GM12864 (cell line): ENCODE measurements around the gene ACAP2.
A peak's percentile ranks its signal among the peaks of the same experiment; 100 is the strongest.

ENCODE experiments used
- DNase-seq: peaks from one replicate; pipeline ENCODE4 v3.0.0-alpha.2; 2011; ENCODE audit warnings: low read depth
- H3K4me3 ChIP-seq: 2 replicates; pipeline ENCODE4 v1.5.1; 2011; ENCODE audit warnings: mild to moderate bottlenecking, low read depth, low read length, control low read depth
- TF ChIP-seq, protein P1 (sequence below): IDR thresholded peaks from 2 replicates; pipeline ENCODE4 v1.5.1; 2011; ENCODE audit warnings: low read depth, mild to moderate bottlenecking, moderate library complexity, low read length, control low read depth, inconsistent platforms; ENCODE audit errors: missing control alignments

The ACAP2 gene

DNA sequence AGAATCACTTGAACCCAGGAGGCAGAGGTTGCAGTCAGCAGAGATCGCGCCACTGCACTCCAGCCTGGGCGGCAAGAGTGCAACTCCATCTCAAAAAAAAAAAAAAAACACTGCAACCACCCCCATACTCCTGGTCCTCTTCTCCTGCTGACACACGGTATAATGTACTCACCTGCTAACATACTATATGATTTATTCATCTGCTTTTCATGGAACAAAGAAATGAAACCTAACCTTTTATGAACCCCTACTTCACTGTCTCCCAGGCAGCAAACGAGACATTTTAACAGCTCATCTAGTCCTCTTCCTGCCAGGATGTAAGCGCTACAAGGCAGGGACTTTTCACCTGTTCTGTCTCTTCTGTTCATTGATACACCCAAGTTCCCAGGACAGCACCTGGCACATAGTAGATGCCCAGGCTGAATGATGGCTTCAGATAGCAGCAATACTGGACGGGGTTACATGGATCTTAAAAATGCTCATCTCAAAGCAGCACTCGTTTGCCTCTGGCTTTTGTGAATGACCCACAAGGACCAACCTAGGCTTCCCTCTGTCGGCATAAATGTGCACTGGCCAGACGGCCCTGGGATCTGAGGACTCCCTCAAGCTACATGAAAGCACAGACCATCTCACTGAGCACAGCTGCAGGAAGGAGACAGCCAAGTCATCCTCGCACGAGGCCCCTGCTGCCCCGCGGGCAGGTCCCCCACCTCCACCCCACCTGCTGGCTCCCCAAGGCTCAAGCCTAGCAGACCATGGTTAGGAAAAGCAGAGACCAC is 192.2 kb downstream of the ACAP2 start:
- H3K4me3 ChIP-seq = no peak overlapping the region
- DNase-seq = no peak
- TF ChIP-seq, protein P1, sequence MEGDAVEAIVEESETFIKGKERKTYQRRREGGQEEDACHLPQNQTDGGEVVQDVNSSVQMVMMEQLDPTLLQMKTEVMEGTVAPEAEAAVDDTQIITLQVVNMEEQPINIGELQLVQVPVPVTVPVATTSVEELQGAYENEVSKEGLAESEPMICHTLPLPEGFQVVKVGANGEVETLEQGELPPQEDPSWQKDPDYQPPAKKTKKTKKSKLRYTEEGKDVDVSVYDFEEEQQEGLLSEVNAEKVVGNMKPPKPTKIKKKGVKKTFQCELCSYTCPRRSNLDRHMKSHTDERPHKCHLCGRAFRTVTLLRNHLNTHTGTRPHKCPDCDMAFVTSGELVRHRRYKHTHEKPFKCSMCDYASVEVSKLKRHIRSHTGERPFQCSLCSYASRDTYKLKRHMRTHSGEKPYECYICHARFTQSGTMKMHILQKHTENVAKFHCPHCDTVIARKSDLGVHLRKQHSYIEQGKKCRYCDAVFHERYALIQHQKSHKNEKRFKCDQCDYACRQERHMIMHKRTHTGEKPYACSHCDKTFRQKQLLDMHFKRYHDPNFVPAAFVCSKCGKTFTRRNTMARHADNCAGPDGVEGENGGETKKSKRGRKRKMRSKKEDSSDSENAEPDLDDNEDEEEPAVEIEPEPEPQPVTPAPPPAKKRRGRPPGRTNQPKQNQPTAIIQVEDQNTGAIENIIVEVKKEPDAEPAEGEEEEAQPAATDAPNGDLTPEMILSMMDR = peak; percentile 35

DNA sequence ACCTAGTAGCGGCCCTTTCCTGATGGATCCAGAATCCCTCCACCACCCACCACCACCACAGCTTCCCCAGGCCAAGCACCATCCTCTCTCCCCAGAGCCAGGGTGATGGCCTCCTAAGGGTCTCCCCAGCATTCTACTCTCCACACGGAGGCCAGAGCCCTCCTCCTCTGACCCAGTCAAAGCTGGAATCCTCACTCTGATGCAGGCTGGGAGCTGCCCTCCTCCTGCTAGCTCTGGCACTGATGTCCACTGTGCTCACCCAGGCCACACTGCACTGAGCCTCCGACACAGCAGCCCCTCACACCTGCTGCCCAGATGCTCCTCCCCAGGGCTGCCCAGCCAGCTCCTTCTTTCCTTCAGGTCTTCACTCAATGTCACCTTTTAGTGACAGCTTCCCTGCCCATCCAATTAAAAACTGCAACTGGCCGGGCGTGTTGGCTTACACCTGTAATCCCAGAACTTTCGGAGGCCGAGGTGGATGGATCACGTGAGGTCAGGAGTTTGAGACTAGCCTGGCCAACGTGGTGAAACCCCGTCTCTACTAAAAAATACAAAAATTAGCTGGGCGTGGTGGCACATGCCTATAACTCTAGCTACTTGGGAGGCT is 192.9 kb downstream of the ACAP2 start:
- TF ChIP-seq, protein P1 = no peak
- H3K4me3 ChIP-seq = no peak overlapping the region
- no peak for DNase-seq

DNA sequence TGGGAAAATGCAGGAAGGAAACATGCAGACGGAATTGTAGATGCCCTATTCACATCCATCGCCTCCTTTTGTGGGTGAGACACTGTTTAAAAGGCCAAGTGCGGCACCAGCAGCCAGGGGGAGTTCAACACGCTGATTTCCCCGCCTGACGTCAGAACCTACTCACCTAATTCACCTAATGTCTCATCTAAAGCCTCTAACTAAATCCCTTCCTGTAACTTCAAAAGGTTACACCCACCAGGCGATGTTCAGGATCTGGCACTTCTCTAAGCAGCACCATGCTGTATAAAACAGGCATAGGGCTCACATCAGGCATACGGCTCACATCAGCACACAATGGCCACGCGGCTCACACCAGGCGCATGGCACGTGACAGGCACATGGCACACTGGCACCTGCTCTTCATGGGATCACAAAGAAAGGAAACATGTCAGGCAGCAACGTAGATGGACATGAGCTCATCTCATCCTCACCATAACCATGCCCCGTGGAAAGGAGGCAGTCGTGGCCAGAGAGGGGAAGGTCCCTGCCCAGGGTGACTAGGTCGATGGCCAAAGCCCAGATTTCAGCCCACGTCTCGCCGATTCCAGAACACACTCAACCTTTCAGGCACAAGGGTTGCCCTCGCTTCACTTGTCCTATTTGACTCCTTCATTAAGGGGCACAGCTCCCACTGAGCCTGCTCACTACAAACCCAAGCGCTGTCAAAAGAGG is 193.6 kb downstream of the ACAP2 start:
- TF ChIP-seq, protein P1 = no peak
- H3K4me3 ChIP-seq = no peak overlapping the region
- DNase-seq = no peak

DNA sequence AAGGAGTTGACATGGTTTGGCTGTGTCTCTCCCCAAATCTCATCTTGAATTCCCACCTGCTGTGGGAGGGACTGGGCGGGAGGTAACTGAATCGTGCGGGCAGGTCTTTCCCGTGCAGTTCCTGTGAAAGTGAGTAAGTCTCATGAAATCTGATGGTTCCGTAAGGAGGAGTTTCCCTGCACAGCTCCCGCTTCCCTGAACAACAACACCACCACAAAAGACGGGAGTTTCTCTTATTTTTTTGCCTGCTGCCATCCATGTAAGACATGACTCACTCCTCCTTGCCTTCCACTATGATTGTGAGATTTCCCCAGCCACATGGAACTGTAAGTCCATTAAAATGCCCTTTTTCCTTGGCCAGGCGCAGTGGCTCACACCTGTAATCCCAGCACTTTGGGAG is 194.5 kb downstream of the ACAP2 start:
- TF ChIP-seq, protein P1 = no peak
- DNase-seq = no peak
- no peak overlapping the region for H3K4me3 ChIP-seq

DNA sequence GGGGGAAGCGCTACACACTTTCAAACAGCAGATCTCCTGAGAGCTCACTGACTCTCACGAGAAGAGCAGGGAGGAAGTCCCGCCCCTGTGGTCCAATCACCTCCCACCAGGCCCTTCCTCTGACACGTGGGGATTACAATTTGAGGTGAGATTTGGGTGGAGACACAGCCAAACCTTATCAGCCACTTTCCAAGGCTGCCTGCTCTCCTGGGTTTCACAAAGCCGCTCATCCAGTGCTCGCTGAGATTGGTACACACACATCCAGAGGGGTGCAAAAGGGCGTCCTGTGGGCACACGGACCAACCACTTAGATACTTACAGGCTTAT is 195.0 kb downstream of the ACAP2 start:
- no peak overlapping the region for H3K4me3 ChIP-seq
- TF ChIP-seq, protein P1 = no peak
- DNase-seq = no peak

DNA sequence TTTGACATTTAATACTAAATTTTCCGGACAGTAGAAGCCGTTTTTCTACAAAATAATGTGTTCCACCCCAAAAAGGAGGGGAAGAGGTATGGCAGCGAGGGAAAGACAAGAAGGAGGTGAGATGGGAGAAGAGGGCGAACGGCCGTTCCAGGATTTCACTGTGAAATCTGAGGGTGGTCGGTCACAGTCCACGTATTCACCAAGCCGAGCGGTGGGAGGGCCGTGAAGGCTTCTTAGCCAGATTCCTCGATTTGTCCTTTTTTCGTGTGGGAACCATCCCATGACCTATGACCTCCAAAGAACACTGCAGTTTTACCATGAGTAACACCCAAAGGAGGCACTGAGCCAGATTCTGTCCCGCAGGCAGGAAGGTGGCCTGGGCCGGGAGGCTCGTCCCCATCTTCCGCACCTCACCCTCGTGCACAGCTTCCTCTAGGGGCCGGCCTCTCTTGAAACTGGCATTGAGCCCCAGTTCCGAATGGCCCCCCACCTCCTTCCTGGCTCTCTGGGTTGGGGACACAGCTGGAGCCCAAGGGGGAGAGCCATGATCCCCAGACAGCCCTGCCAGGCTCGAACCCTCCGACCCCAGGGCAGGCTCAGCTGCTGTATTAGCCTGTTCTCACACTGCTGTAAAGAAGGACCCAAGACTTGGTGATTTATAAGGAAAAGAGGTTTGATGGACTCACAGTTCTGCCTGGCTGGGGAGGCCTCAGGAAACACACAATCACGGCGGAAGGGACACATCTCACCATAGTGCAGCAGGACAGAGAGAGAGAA is 195.5 kb downstream of the ACAP2 start:
- TF ChIP-seq, protein P1 = no peak
- no peak for DNase-seq
- no peak overlapping the region for H3K4me3 ChIP-seq
